HG03135 (cell line): ENCODE measurements around the gene RNF212B.
A peak's percentile ranks its signal among the peaks of the same experiment; 100 is the strongest.

Experiments used
- ATAC-seq: cut with Tn5 transposase; IDR thresholded peaks from one replicate; pipeline ENCODE4 v1.9.1; 2021; ENCODE audit warnings: mild to moderate bottlenecking, moderate library complexity; ENCODE audit not compliant: unreplicated experiment

RNF212B gene

DNA sequence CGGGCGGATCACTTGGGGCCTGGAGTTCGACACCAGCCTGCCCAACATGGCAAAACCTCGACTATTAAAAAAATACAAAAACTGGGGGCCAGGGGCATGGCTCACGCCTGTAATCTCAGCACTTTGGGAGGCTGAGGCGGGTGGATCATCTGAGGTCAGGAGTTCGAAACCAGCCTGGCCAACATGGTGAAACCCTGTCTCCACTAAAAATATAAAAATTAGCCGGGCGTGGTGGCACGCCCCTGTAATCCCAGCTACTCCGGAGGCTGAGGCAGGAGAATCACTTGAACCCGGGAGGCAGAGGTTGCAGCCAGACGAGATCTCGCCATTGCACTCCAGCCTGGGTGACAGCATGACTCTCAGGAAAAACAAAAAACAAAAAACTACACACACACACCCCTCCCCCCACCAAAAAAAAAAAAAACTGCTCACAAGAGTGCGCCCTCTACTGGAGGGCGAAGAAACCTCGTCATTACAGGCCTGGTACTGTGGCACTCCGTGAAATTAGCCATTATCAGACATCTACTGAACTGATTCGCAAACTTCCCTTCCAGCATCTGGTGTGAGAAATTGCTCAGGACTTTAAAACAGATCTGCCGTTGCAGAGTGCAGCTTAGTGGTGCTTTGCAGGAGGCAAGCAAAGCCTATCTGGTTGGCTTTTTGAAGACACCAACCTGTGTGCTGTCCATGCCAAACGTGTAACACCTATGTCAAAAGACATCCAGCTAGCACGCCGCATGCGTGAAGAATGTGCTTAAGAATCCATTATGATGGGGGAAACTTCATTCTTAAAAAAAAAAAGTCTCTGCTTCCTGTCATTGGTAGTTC, 57.2 kb downstream of the RNF212B start:
- ATAC-seq = peak; percentile 48

- ATAC-seq = no peak
These were observed 58.5 kb downstream of the RNF212B start for GRCh38 chr14:23296012-23296777.

- ATAC-seq = no peak
These were observed 59.4 kb downstream of the RNF212B start for GRCh38 chr14:23297096-23297495.

DNA sequence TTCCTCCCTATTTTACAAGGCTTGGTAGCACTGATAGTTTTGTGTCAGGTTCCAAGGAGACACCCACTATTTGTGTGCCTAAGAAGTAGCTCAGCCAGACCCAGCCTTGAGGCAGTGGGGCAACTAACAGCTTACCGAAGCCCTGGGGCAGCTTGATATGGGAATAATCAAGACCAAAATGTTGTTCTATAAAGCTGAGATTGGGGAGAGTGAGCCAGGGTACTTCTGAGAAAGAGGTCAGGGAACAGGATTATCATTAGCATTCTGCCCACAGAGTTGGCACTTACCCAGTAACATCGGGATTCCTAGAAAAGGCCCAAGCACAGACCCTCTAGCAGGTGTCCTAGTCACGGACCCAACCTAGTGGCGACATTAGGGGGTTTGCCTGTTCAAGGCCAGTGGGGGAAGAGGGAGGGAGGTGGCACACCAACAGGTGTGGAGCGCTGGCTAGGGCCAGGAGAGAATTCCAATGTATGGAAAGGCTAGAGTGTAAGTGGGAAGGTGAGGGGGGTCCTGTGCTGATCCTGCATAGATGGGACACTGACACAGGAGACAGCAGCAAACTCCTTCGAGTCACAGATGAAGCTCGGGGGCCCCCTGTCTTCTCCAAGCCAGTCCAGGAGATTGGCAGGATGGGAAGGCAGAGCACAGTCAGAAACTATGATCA, 60.0 kb downstream of the RNF212B start:
- ATAC-seq = no peak

- ATAC-seq = no peak
These were observed 61.6 kb downstream of the RNF212B start for GRCh38 chr14:23299211-23299957.

GRCh38 chr14:23299986-23300686, 62.4 kb downstream of the RNF212B start:
- no peak for ATAC-seq

DNA sequence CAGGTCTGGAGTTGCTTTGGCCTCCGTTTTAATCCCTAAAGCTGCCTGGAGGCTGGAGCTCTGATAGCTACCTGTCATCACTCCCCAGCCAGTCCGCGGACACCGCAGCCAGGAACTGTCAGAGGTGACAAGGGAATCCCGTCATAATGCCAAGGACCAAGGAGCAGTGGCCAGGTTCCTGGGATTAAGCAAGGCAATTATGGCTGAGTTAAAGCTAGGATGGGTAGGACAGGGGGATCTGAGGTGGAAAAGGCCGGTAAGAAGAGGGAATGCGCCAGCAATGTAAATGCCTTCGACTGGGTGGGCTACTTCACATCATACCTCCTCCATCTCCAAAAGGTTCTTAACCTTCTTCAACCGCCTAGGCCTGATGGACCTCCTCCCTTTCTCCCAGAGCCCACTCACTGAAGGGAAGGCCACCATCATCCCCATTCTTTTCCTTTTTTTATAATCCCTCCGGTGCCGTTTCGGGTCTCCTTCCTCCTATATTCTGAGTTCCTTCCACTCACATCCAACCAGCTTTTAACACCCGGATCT, 63.0 kb downstream of the RNF212B start:
- ATAC-seq = no peak

DNA sequence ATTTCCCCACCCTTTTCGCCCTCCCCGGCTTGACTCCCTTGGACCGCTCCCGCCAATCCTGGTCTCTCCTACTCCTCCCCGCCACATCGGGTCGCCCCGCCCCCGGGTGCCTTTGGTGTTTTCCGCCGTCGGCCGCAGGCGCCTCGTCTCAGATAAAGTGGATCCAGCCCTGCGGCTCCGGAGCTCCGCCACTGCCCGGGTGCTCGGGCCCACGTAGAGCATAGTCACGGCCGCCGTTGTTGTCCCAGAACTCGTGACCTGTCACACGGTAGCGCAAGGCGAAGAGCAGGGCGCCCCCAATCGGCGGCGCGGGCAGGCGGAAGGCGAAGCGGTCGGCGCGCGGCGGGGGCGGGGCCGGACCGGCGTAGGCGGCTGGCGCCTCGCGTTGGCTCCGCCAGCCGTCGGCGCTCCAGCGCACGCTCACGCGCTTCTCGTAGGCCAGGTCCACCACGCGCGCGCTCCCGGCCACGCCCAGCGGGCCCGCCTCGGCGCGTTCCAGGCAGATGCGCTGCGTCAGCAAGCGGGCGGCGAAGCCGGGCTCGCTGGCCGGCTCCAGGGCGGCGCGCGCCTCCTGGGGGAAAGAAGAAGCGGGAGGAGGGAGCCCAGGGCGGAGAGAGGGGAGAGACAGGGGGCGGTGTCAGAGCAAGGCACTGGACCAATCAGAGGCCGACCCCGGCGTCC, 63.7 kb downstream of the RNF212B start:
- ATAC-seq = peak; percentile 77

- peak; percentile 10 for ATAC-seq
These were observed 64.2 kb downstream of the RNF212B start for GRCh38 chr14:23301969-23302289.

GRCh38 chr14:23302290-23303225, 64.8 kb downstream of the RNF212B start, which contains the start of gene PPP1R3E:
TSS of gene PPP1R3E (minus strand) at chr14:23302859. CDS start at chr14:23302576, 283 bp downstream.
- peak; percentile 34 for ATAC-seq

GRCh38 chr14:23306412-23307145, 68.8 kb downstream of the RNF212B start, which contains the start of gene BCL2L2:
TSS of gene BCL2L2 (plus strand) at chr14:23306833. CDS start at chr14:23307768, 935 bp downstream.
- no peak for ATAC-seq

- ATAC-seq = no peak
These were observed 69.4 kb downstream of the RNF212B start for GRCh38 chr14:23307146-23307530.

DNA sequence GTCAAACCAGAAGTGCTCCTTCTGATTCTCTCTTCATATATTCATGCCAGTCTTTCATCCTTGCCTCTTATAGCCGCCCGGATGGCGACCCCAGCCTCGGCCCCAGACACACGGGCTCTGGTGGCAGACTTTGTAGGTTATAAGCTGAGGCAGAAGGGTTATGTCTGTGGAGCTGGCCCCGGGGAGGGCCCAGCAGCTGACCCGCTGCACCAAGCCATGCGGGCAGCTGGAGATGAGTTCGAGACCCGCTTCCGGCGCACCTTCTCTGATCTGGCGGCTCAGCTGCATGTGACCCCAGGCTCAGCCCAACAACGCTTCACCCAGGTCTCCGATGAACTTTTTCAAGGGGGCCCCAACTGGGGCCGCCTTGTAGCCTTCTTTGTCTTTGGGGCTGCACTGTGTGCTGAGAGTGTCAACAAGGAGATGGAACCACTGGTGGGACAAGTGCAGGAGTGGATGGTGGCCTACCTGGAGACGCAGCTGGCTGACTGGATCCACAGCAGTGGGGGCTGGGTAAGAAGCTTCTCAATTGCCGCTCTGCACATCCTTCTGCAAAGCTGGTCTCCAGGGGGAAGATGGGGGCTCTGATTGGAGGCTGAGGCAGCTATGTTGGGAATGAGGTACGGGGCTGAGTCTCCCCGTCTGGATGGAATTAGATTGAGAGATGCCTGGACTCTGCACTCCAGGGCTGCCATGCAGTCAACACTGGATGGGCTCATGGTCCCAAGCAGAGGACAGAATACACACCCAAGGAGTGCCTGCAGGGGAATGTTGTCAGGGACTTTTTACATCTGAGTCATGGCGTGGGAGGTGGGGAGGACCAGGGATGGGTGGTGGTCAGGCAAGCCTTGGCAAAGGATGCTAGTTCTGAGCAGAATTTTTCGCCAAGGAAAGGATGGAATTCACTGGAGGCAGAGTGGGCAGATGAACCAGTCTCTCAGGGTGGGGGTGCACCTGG, 70.2 kb downstream of the RNF212B start:
- ATAC-seq = no peak

GRCh38 chr14:23308721-23309445, 71.1 kb downstream of the RNF212B start:
- no peak for ATAC-seq

GRCh38 chr14:23310546-23310945, 72.8 kb downstream of the RNF212B start:
- no peak for ATAC-seq

DNA sequence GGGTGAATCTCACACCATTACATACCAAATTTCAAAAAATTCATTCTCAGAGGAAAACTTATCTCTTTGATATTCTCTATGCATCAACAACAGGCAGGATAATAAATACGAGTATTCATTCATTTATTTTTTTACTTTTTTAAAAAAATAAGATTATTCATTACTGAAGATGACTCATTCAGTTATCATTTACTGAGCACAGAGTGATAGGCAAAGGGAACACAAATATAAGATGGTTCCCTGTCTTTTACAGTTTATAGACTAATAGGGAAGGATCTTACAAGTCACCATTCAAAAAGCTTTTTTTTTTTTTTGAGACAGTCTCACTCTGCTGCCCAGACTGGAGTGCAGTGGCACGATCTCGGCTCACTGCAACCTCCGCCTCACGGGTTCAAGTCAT, 78.6 kb downstream of the RNF212B start:
- no peak for ATAC-seq
